C4-2B (cell line): Measurements from ENCODE around the gene RNPEPL1.

ENCODE experiments used
- CTCF ChIP-seq: fragments of 450-650 bp; conservative IDR thresholded peaks from 2 replicates; pipeline ENCODE4 v1.5.1; 2017; ENCODE audit warnings: mild to moderate bottlenecking
- ZFX ChIP-seq: fragments of 450-650 bp; IDR thresholded peaks from 2 replicates; pipeline ENCODE4 v1.6.1; 2017

DNA sequence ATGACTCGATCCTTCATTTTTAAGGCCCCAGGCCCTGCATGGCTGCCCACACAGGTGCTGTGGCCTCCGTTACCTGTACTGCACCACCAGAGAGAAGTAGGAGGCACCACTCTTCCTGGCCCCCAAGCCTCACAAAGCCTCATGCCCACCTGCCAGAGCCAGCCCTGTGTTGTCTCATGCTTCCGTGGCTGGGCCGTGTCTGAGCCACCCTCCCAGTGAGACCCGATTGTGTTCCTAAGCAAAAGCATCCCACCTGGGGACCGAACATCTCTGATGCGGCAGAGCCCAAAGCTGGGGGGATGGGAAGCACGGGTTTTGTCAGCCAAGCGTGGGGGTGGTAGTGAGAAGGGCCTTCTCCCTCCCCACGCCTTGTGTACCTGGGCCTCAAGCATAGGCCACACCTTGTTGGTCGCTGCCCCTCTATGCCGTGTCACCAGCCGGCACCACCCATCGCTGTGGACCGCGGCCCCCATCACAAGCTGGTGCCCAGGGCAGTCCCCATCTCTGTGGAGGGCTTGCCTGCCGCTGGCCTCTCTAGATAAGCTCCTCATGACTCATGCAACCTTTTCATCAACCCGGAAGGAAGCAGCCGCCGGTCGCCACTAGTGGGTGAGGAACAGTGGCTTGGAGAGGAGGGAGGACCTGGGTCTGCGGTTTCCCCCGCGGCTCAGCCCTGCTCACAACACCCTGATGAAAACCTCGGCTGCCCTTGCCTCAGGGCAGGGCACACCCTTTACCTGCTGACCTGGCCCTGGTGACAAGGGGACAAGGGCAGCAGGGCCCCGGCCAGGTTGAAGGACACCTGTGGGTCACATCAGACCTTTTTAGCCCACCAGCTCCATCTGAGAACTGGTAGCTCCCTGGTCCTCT, 2.7 kb upstream of the RNPEPL1 start:
- TF ChIP-seq CTCF (no peak), ZFX (no peak)
